Loucy (cell line): ENCODE measurements around the gene FARS2.

Experiments used
- EZH2phosphoT487 ChIP-seq: fragments of 200-600 bp; IDR thresholded peaks from 2 replicates; pipeline ENCODE4 v1.6.1; 2018; ENCODE audit warnings: antibody characterized with exemption, mild to moderate bottlenecking, moderate library complexity, borderline replicate concordance
- TF ChIP-seq, protein P1 (sequence below): fragments of 200-600 bp; sonication (generic); conservative IDR thresholded peaks from 2 replicates; pipeline ENCODE4 v1.5.1; 2014; ENCODE audit warnings: mild to moderate bottlenecking, antibody characterized with exemption, low read length

DNA sequence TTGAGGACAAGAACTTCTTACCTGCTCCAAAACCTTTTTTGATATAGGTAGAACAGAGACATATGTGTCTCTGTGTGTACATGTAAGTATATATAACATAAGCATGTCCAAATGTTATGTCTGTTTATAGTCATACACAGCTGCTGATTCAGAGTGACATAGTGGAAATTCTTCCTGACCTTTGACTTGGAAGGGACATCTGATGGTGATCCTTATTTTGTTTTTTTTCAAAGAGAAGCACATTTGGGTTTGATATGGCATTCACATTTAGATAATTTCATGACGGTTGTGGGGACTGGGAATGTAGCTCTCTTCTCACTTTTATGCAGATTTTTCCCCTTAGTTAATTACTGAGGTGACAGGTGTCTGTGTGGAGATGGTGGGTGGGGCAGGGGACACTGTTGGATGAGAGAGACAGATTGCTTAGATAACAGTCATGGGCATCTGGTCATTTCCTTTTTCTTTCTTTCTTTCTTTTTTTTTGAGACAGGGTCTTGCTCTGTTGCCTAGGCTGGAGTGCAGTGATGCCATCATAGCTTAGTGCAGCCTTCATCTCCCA is 39.0 kb downstream of the FARS2 start:
- TF ChIP-seq, protein P1, sequence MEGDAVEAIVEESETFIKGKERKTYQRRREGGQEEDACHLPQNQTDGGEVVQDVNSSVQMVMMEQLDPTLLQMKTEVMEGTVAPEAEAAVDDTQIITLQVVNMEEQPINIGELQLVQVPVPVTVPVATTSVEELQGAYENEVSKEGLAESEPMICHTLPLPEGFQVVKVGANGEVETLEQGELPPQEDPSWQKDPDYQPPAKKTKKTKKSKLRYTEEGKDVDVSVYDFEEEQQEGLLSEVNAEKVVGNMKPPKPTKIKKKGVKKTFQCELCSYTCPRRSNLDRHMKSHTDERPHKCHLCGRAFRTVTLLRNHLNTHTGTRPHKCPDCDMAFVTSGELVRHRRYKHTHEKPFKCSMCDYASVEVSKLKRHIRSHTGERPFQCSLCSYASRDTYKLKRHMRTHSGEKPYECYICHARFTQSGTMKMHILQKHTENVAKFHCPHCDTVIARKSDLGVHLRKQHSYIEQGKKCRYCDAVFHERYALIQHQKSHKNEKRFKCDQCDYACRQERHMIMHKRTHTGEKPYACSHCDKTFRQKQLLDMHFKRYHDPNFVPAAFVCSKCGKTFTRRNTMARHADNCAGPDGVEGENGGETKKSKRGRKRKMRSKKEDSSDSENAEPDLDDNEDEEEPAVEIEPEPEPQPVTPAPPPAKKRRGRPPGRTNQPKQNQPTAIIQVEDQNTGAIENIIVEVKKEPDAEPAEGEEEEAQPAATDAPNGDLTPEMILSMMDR = no peak
- no peak for TF ChIP-seq EZH2phosphoT487
